GM21529 (cell line): ENCODE measurements around the gene TNXB.
"Not testable (repeated sequence)": the region's sequence is repeated elsewhere in the genome, so short reads cannot be mapped to it uniquely, and the experiment has no call there.

Source experiments
- ATAC-seq: cut with Tn5 transposase; IDR thresholded peaks from one replicate; pipeline ENCODE4 v1.9.1; 2021; ENCODE audit not compliant: unreplicated experiment

TNXB gene

GRCh38 chr6:32146287-32146686 is 37.1 kb upstream of the TNXB start:
- ATAC-seq: no peak

- not testable (repeated sequence) for ATAC-seq
Measured at GRCh38 chr6:32144238-32144637, 35.1 kb upstream of the TNXB start.

GRCh38 chr6:32140420-32141046 is 31.4 kb upstream of the TNXB start:
- no peak for ATAC-seq

GRCh38 chr6:32139590-32139989 is 30.5 kb upstream of the TNXB start:
- no peak for ATAC-seq

GRCh38 chr6:32137454-32137853 is 28.3 kb upstream of the TNXB start:
- ATAC-seq: no peak

- no peak for ATAC-seq
Measured at GRCh38 chr6:32133786-32134185, 24.6 kb upstream of the TNXB start.

GRCh38 chr6:32132110-32132509 is 23.0 kb upstream of the TNXB start:
- no peak for ATAC-seq

GRCh38 chr6:32131439-32131948 is 22.4 kb upstream of the TNXB start:
- no peak for ATAC-seq

- peak; percentile 6 for ATAC-seq
Measured at GRCh38 chr6:32129297-32130088, 20.4 kb upstream of the TNXB start.

GRCh38 chr6:32128751-32129296 is 19.7 kb upstream of the TNXB start:
- no peak for ATAC-seq

GRCh38 chr6:32127717-32128592 is 18.8 kb upstream of the TNXB start, which contains the start of gene ATF6B:
TSS of gene ATF6B (minus strand) at chr6:32128246. CDS start at chr6:32128207, 39 bp downstream.
- ATAC-seq: peak; percentile 89

GRCh38 chr6:32127409-32127716 is 18.2 kb upstream of the TNXB start:
- ATAC-seq: no peak

GRCh38 chr6:32126880-32127279 is 17.7 kb upstream of the TNXB start:
- ATAC-seq: no peak

GRCh38 chr6:32123681-32124080 is 14.5 kb upstream of the TNXB start:
- no peak for ATAC-seq

GRCh38 chr6:32120573-32121059 is 11.5 kb upstream of the TNXB start:
- no peak for ATAC-seq

- no peak for ATAC-seq
Measured at GRCh38 chr6:32118782-32119628, 9.9 kb upstream of the TNXB start.

GRCh38 chr6:32117461-32117860 is 8.3 kb upstream of the TNXB start:
- no peak for ATAC-seq

- ATAC-seq: no peak
Measured at GRCh38 chr6:32116674-32117073, 7.5 kb upstream of the TNXB start.

GRCh38 chr6:32115623-32116022 is 6.5 kb upstream of the TNXB start:
- no peak for ATAC-seq

- ATAC-seq: no peak
Measured at GRCh38 chr6:32114796-32115195, 5.7 kb upstream of the TNXB start.
